Upper lobe of left lung (tissue), 6 donors: ENCODE measurements around the gene DAPK1. TPM values are rescaled to one million over a fixed set of nuclear protein-coding genes. Genes with fewer than 3 reads are reported as not detected.

Experiments used
- ATAC-seq, 2 donors: fragments of 200-7000 bp; cut with Tn5 transposase; one replicate each; pipeline ENCODE4 v1.9.1; 2022; ENCODE audit warnings: mild to moderate bottlenecking in 2 of 2, moderate library complexity in 2 of 2; ENCODE audit not compliant: low FRiP score in 2 of 2
- DNase-seq, 2 donors: peaks; one replicate each; pipeline ENCODE4 v3.0.0-alpha.2; 2019 to 2020
- H3K27ac ChIP-seq, 4 donors: fragments of 200-600 bp; sonication (generic); one replicate each; pipeline ENCODE4 v1.5.1; 2016 to 2019
- H3K27me3 ChIP-seq, 4 donors: fragments of 200-600 bp; sonication (generic); one replicate each; pipeline ENCODE4 v1.5.1; 2017 to 2019
- H3K36me3 ChIP-seq, 4 donors: fragments of 200-600 bp; sonication (generic); one replicate each; pipeline ENCODE4 v1.5.1; 2016 to 2019
- H3K4me1 ChIP-seq, 4 donors: fragments of 200-600 bp; sonication (generic); one replicate each; pipeline ENCODE4 v1.5.1; 2018 to 2019
- H3K4me3 ChIP-seq, 4 donors: fragments of 200-600 bp; sonication (generic); one replicate each; pipeline ENCODE4 v1.5.1; 2017 to 2019; ENCODE audit warnings: mild to moderate bottlenecking in 2 of 4, moderate library complexity in 1 of 4
- H3K9me3 ChIP-seq, 4 donors: fragments of 200-600 bp; sonication (generic); one replicate each; pipeline ENCODE4 v1.5.1; 2018 to 2019
- EP300 ChIP-seq, 4 donors: sonication (generic); formaldehyde crosslinking; IDR thresholded peaks; one replicate each; pipeline ENCODE4 v1.5.1; 2017; ENCODE audit warnings: antibody characterized with exemption in 4 of 4, control low read depth in 2 of 4
- POLR2A ChIP-seq, 4 donors: fragments of 450-650 bp; IDR thresholded peaks; one replicate each; pipeline ENCODE4 v1.5.1; 2016 to 2017; ENCODE audit warnings: antibody characterized with exemption in 4 of 4, mild to moderate bottlenecking in 2 of 4
- POLR2AphosphoS5 ChIP-seq, 2 donors: sonication (generic); formaldehyde crosslinking; IDR thresholded peaks; one replicate each; pipeline ENCODE4 v1.5.1; 2017; ENCODE audit warnings: antibody characterized with exemption in 2 of 2
- WGBS, 2 donors: methylation state at CpG; one replicate each; pipeline ENCODE4 v1.1.5; 2017 to 2018; 5-methylcytosine and 5-hydroxymethylcytosine counted together
- total RNA-seq, 6 donors: library from RNA; depleted of rRNA in 4 of 6; stranded (reverse); fragments of >200 nt in 4 of 6; gene quantifications; one replicate each; pipeline versions ENCODE4 v1.1.0 to v1.2.1, GENCODE V29; 2016 to 2021
- TF ChIP-seq, protein P1 (sequence below), 6 experiments: fragments of 450-650 bp in 4 of 6; fragments of 200-600 bp in 2 of 6; sonication (generic) in 2 of 6; IDR thresholded peaks; one replicate each; pipeline ENCODE4 v1.5.1; 2016 to 2019; ENCODE audit warnings: antibody characterized with exemption in 6 of 6
- donor health status: DM: no; HTN: no; CAD: no; lungs with moderate emphysema.
- donor health status: DM: no; HTN: yes; CAD: no; lungs with severe emphysema.

DAPK1 gene
- total RNA-seq, 6 donors from 2014 or later, result 125 to 334 (median 213) TPM

DNA sequence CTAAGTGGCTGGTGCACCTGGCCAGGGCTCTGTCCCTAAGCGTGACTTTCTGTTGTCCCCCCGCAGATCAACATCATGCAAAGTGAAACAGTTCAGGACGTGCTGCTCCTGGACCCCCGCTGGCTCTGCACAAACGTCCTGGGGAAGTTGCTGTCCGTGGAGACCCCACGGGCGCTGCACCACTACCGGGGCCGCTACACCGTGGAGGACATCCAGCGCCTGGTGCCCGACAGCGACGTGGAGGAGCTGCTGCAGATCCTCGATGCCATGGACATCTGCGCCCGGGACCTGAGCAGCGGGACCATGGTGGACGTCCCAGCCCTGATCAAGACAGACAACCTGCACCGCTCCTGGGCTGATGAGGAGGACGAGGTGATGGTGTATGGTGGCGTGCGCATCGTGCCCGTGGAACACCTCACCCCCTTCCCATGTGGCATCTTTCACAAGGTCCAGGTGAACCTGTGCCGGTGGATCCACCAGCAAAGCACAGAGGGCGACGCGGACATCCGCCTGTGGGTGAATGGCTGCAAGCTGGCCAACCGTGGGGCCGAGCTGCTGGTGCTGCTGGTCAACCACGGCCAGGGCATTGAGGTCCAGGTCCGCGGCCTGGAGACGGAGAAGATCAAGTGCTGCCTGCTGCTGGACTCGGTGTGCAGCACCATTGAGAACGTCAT is 208.5 kb downstream of the DAPK1 start:
- ATAC-seq (no peak), DNase-seq (peak in 1 of 2 donors; percentile 78)
- Histone ChIP-seq H3K4me1 (no peaks in the 10 kb centered on the region), H3K27me3 (no peaks in the 10 kb centered on the region), H3K36me3 (peaks cover 8 to 44% (median 26%) of the 10 kb centered on the region in 4 donors), H3K9me3 (no peaks in the 10 kb centered on the region), H3K27ac (no peak overlapping the region), H3K4me3 (no peak overlapping the region)
- TF ChIP-seq POLR2A (IDR thresholded peaks at IDR 0.05) (no peak), EP300 (IDR thresholded peaks at IDR 0.05) (no peak), POLR2AphosphoS5 (IDR thresholded peaks at IDR 0.05) (no peak)
- TF ChIP-seq, protein P1, sequence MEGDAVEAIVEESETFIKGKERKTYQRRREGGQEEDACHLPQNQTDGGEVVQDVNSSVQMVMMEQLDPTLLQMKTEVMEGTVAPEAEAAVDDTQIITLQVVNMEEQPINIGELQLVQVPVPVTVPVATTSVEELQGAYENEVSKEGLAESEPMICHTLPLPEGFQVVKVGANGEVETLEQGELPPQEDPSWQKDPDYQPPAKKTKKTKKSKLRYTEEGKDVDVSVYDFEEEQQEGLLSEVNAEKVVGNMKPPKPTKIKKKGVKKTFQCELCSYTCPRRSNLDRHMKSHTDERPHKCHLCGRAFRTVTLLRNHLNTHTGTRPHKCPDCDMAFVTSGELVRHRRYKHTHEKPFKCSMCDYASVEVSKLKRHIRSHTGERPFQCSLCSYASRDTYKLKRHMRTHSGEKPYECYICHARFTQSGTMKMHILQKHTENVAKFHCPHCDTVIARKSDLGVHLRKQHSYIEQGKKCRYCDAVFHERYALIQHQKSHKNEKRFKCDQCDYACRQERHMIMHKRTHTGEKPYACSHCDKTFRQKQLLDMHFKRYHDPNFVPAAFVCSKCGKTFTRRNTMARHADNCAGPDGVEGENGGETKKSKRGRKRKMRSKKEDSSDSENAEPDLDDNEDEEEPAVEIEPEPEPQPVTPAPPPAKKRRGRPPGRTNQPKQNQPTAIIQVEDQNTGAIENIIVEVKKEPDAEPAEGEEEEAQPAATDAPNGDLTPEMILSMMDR (IDR thresholded peaks at IDR 0.05), result no peak
- 94 to 95% methylated on average over 24 to 38 of the region's 39 CpGs for WGBS, 2 donors

DNA sequence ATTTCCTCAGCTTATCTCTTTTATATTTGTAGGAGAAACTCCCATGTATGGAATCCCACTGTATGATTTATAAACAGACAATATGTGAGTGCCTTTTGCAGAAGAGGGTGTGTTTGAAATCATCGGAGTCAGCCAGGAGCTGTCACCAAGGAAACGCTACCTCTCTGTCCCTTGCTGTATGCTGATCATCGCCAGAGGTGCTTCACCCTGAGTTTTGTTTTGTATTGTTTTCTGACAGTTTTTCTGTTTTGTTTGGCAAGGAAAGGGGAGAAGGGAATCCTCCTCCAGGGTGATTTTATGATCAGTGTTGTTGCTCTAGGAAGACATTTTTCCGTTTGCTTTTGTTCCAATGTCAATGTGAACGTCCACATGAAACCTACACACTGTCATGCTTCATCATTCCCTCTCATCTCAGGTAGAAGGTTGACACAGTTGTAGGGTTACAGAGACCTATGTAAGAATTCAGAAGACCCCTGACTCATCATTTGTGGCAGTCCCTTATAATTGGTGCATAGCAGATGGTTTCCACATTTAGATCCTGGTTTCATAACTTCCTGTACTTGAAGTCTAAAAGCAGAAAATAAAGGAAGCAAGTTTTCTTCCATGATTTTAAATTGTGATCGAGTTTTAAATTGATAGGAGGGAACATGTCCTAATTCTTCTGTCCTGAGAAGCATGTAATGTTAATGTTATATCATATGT is 210.3 kb downstream of the DAPK1 start:
- no peak for DNase-seq
- Histone ChIP-seq H3K27me3 (no peaks in the 10 kb centered on the region), H3K9me3 (no peaks in the 10 kb centered on the region), H3K36me3 (peaks cover 8 to 34% (median 21%) of the 10 kb centered on the region in 4 donors), H3K4me3 (no peak overlapping the region), H3K27ac (no peak overlapping the region), H3K4me1 (peaks cover 0 to 10% (median 5%) of the 10 kb centered on the region in 4 donors)
- no peak for ATAC-seq
- WGBS, 2 donors, result 71 to 74% methylated on average over 6 of the region's 6 CpGs
- TF ChIP-seq POLR2A (IDR thresholded peaks at IDR 0.05) (no peak), EP300 (IDR thresholded peaks at IDR 0.05) (no peak), POLR2AphosphoS5 (IDR thresholded peaks at IDR 0.05) (no peak)
- TF ChIP-seq, protein P1 (IDR thresholded peaks at IDR 0.05), result no peak

DNA sequence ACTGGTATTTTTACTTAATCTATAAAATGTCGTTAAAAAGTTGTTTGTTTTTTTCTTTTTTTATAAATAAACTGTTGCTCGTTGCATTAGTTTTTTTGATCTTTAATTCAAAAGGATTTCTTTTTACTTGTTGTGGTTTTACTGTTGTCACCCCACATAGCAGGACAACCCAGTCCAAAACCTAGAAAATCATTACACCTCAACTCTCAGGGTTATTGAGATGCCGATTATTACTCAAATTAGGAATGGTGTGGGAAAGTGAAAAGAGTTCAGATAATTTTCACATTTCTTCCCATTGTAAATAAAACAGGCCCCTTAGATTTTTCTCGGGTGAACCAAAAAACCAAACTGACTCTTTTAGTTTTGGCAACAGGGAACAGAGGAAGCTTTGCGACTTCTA is 210.9 kb downstream of the DAPK1 start:
- ATAC-seq (no peak), DNase-seq (no peak)
- no peak for TF ChIP-seq POLR2AphosphoS5 (IDR thresholded peaks at IDR 0.05)
- TF ChIP-seq EP300 (IDR thresholded peaks at IDR 0.05), result no peak
- TF ChIP-seq, protein P1 (IDR thresholded peaks at IDR 0.05), result no peak
- TF ChIP-seq POLR2A (IDR thresholded peaks at IDR 0.05), result no peak
- H3K4me1 ChIP-seq, result peaks cover 0 to 10% (median 5%) of the 10 kb centered on the region in 4 donors
- H3K27me3 ChIP-seq, result no peaks in the 10 kb centered on the region
- H3K9me3 ChIP-seq, result no peaks in the 10 kb centered on the region
- 71 to 84% methylated on average over 5 of the region's 5 CpGs for WGBS, 2 donors
- no peak overlapping the region for H3K27ac ChIP-seq
- peaks cover 8 to 28% (median 16%) of the 10 kb centered on the region in 4 donors for H3K36me3 ChIP-seq
- no peak overlapping the region for H3K4me3 ChIP-seq

DNA sequence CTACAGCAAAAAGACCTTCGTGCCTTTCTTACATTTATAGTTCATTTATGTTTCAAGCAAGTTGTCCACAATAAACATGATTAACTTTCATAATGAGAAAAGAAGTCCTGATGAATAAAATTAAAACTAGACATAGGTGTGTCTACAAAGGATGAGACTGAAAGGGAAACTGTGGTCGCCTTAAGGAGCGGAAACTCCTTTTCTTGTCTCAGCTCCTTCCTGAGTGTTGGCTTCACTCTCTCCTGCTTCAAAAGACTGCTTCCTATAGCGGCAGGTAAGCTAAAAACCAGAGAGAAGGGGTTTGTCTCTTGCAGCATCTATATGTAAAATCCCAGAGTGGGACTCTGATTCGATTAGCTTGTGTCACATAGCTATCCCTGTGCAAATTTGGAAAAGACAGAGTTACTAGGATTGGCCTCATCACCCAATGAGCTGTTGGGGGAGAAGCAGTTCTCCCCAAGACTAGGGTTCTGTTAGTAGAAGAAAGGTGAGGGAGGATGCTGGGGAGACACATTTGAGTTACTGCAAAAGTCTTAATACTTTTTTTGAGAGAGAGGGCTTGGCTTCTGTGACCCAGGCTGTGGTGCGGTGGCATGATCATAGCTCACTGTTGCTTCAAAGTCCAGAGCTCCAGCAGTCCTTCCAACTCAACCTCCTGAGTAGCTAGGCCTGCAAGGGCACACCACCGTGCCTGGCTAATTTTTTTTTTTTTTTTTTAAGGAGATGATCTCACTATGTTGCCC is 211.5 kb downstream of the DAPK1 start:
- WGBS, 2 donors, result 86 to 88% methylated on average over 7 of the region's 7 CpGs
- Histone ChIP-seq H3K27ac (no peak overlapping the region), H3K9me3 (no peaks in the 10 kb centered on the region), H3K4me3 (no peak overlapping the region), H3K36me3 (peaks cover 8 to 24% (median 14%) of the 10 kb centered on the region in 4 donors), H3K27me3 (no peaks in the 10 kb centered on the region), H3K4me1 (peaks cover 0 to 10% (median 5%) of the 10 kb centered on the region in 4 donors)
- ATAC-seq, result no peak
- no peak for DNase-seq
- TF ChIP-seq EP300 (IDR thresholded peaks at IDR 0.05), result no peak
- TF ChIP-seq POLR2A (IDR thresholded peaks at IDR 0.05), result no peak
- TF ChIP-seq, protein P1 (IDR thresholded peaks at IDR 0.05), result no peak
- no peak for TF ChIP-seq POLR2AphosphoS5 (IDR thresholded peaks at IDR 0.05)
